H9 (cell line): ENCODE measurements around the gene PAPOLA. TPM values are rescaled to one million over a fixed set of nuclear protein-coding genes. Genes with fewer than 3 reads are reported as not detected.

Experiments
- DNase-seq: peaks from one replicate; pipeline ENCODE4 v3.0.0-alpha.2; 2017
- H2AFZ ChIP-seq: one replicate; pipeline ENCODE4 v1.6.1; 2013; ENCODE audit warnings: mild to moderate bottlenecking, low read length, control low read depth, moderate library complexity
- H2AK5ac ChIP-seq: 2 replicates; pipeline ENCODE4 v1.6.1; 2013; ENCODE audit warnings: low read length, control low read depth, mixed read lengths; ENCODE audit not compliant: insufficient read length
- H2BK120ac ChIP-seq: one replicate; pipeline ENCODE4 v1.6.1; 2013; ENCODE audit warnings: low read depth, mild to moderate bottlenecking, low read length, control low read depth, inconsistent platforms; ENCODE audit not compliant: poor library complexity, severe bottlenecking
- H2BK12ac ChIP-seq: 2 replicates; pipeline ENCODE4 v1.6.1; 2013; ENCODE audit warnings: low read length, control low read depth, mixed read lengths, low read depth; ENCODE audit not compliant: insufficient read length
- H2BK15ac ChIP-seq: 2 replicates; pipeline ENCODE4 v1.6.1; 2013; ENCODE audit warnings: low read depth, low read length, control low read depth
- H2BK20ac ChIP-seq: one replicate; pipeline ENCODE4 v1.6.1; 2013; ENCODE audit warnings: low read depth, mild to moderate bottlenecking, low read length, control low read depth, inconsistent platforms; ENCODE audit not compliant: poor library complexity, severe bottlenecking
- H2BK5ac ChIP-seq: 2 replicates; pipeline ENCODE4 v1.6.1; 2013; ENCODE audit warnings: low read length, control low read depth, mixed read lengths; ENCODE audit not compliant: insufficient read length
- H3K14ac ChIP-seq: 2 replicates; pipeline ENCODE4 v1.6.1; 2013; ENCODE audit warnings: low read length, control low read depth; ENCODE audit not compliant: insufficient read depth
- H3K18ac ChIP-seq: 2 replicates; pipeline ENCODE4 v1.6.1; 2013; ENCODE audit warnings: low read depth, mild to moderate bottlenecking, mixed read lengths, low read length, control low read depth; ENCODE audit not compliant: insufficient read length
- H3K23ac ChIP-seq: 2 replicates; pipeline ENCODE4 v1.6.1; 2013; ENCODE audit warnings: low read length, control low read depth, mixed read lengths, low read depth; ENCODE audit not compliant: insufficient read length
- H3K23me2 ChIP-seq: 2 replicates; pipeline ENCODE4 v1.6.1; 2013; ENCODE audit warnings: low read depth, mild to moderate bottlenecking, mixed read lengths, low read length, control low read depth; ENCODE audit not compliant: insufficient read length, poor library complexity, severe bottlenecking
- H3K27ac ChIP-seq: 2 replicates; pipeline ENCODE4 v1.5.1; 2013; ENCODE audit warnings: low read length, control low read depth, mixed read lengths, low read depth; ENCODE audit not compliant: insufficient read length
- H3K27me3 ChIP-seq: 2 replicates; pipeline ENCODE4 v1.6.1; 2013; ENCODE audit warnings: low read length, control low read depth, inconsistent platforms; ENCODE audit not compliant: insufficient read depth
- H3K4ac ChIP-seq: 2 replicates; pipeline ENCODE4 v1.6.1; 2013; ENCODE audit warnings: low read depth, mild to moderate bottlenecking, control low read depth, inconsistent platforms, low read length, moderate library complexity
- H3K4me1 ChIP-seq: 2 replicates; pipeline ENCODE4 v1.6.1; 2013; ENCODE audit warnings: low read length, control low read depth, inconsistent platforms; ENCODE audit not compliant: insufficient read depth
- H3K4me2 ChIP-seq: 2 replicates; pipeline ENCODE4 v1.6.1; 2013; ENCODE audit warnings: low read length, control low read depth, mixed read lengths; ENCODE audit not compliant: insufficient read length, insufficient read depth
- H3K56ac ChIP-seq: 2 replicates; pipeline ENCODE4 v1.6.1; 2013; ENCODE audit warnings: low read depth, mild to moderate bottlenecking, mixed read lengths, low read length, control low read depth; ENCODE audit not compliant: insufficient read length
- H3K79me1 ChIP-seq: 2 replicates; pipeline ENCODE4 v1.6.1; 2013; ENCODE audit warnings: low read depth, mild to moderate bottlenecking, moderate library complexity, low read length, control low read depth, inconsistent platforms; ENCODE audit not compliant: insufficient read depth, poor library complexity, severe bottlenecking
- H3K79me2 ChIP-seq: 2 replicates; pipeline ENCODE4 v1.6.1; 2013; ENCODE audit warnings: low read length, control low read depth, inconsistent platforms; ENCODE audit not compliant: insufficient read depth
- H3K9ac ChIP-seq: 2 replicates; pipeline ENCODE4 v1.6.1; 2013; ENCODE audit warnings: low read length, control low read depth, mixed read lengths; ENCODE audit not compliant: insufficient read length; ENCODE audit errors: extremely low read depth
- H3K9me3 ChIP-seq: one replicate; pipeline ENCODE4 v1.6.1; 2013; ENCODE audit warnings: low read depth, low read length, inconsistent platforms; ENCODE audit not compliant: control insufficient read depth
- H3T11ph ChIP-seq: one replicate; pipeline ENCODE4 v1.6.1; 2013; ENCODE audit warnings: mild to moderate bottlenecking, low read length, control low read depth, inconsistent platforms
- H4K20me1 ChIP-seq: one replicate; pipeline ENCODE4 v1.6.1; 2013; ENCODE audit not compliant: control insufficient read depth, insufficient read length, insufficient read depth
- H4K5ac ChIP-seq: 2 replicates; pipeline ENCODE4 v1.6.1; 2013; ENCODE audit warnings: low read depth, mild to moderate bottlenecking, mixed read lengths, low read length, control low read depth; ENCODE audit not compliant: insufficient read length
- H4K8ac ChIP-seq: replicated peaks from 2 replicates; pipeline ENCODE4 v1.6.1; 2013; ENCODE audit warnings: low read length, control low read depth, mixed read lengths, low read depth; ENCODE audit not compliant: insufficient read length
- H4K91ac ChIP-seq: 2 replicates; pipeline ENCODE4 v1.6.1; 2013; ENCODE audit warnings: low read depth, mild to moderate bottlenecking, moderate library complexity, mixed read lengths, low read length, control low read depth; ENCODE audit not compliant: insufficient read length
- H3K27ac Mint-ChIP-seq, 3 experiments: 2 replicates in 2 of 3; 3 replicates in 1 of 3; pipeline ENCODE4 v1.8.0; 2020 to 2021; ENCODE audit warnings: mixed read lengths in 3 of 3, mild to moderate bottlenecking in 1 of 3, moderate library complexity in 1 of 3
- H3K27me3 Mint-ChIP-seq: 2 replicates; pipeline ENCODE4 v1.8.0; 2021; ENCODE audit warnings: low read depth, mild to moderate bottlenecking, moderate library complexity, mixed read lengths
- H3K36me3 Mint-ChIP-seq, 3 experiments: 2 replicates in 2 of 3; 3 replicates in 1 of 3; pipeline ENCODE4 v1.8.0; 2020 to 2021; ENCODE audit warnings: low read depth in 3 of 3, mixed read lengths in 3 of 3; ENCODE audit not compliant: insufficient read depth in 1 of 3
- H3K4me1 Mint-ChIP-seq, 2 experiments: 2 replicates each; pipeline ENCODE4 v1.8.0; 2020; ENCODE audit warnings: mixed read lengths in 2 of 2
- H3K4me3 Mint-ChIP-seq, 2 experiments: 2 replicates in 1 of 2; 3 replicates in 1 of 2; pipeline ENCODE4 v1.8.0; 2020 to 2021; ENCODE audit warnings: mild to moderate bottlenecking in 2 of 2, mixed read lengths in 2 of 2, moderate library complexity in 1 of 2
- H3K9me3 Mint-ChIP-seq, 2 experiments: 2 replicates in 1 of 2; 3 replicates in 1 of 2; pipeline ENCODE4 v1.8.0; 2020; ENCODE audit warnings: mild to moderate bottlenecking in 2 of 2, mixed read lengths in 2 of 2, moderate library complexity in 1 of 2
- CTCF ChIP-seq: fragments of 200-600 bp; sonication (generic); conservative IDR thresholded peaks from 3 replicates; pipeline ENCODE4 v1.8.0; 2021; ENCODE audit warnings: antibody characterized with exemption, mild to moderate bottlenecking
- WGBS: extraction: QIAGEN DNeasy Blood & Tissue Kit; methylation state at CpG from one replicate; pipeline ENCODE4 v1.1.7; 2013; ENCODE audit warnings: missing lambda C conversion rate, low lambda C conversion rate, mixed read lengths; ENCODE audit not compliant: insufficient read length; ENCODE audit errors: extremely low coverage; 5-methylcytosine and 5-hydroxymethylcytosine counted together
- total RNA-seq: library from RNA; stranded (reverse); gene quantifications from 2 replicates; pipeline ENCODE4 v1.2.1, GENCODE V29; 2021

Gene PAPOLA
- total RNA-seq, 1 experiment from 2014 or later: 188 TPM

- Mint-ChIP-seq H3K9me3 (no peaks in the 10 kb centered on the region), H3K27ac (peak overlapping the region in 1 of 3 experiments; percentile 59; a peak in 2 of 7 replicates), H3K4me1 (peaks cover 12 to 21% of the 10 kb centered on the region in 2 experiments), H3K4me3 (no peak overlapping the region), H3K27me3 (peaks cover 23% of the 10 kb centered on the region), H3K36me3 (no peaks in the 10 kb centered on the region)
- H2BK12ac ChIP-seq: no peak overlapping the region
- H3K23me2 ChIP-seq: peaks cover 4% of the 10 kb centered on the region
- H2AFZ ChIP-seq: no peak overlapping the region
- no peak overlapping the region for H2BK5ac ChIP-seq
- DNase-seq: peak; percentile 15
- H3T11ph ChIP-seq: no peak overlapping the region
- no peak overlapping the region for H2BK20ac ChIP-seq
- no peak overlapping the region for H2BK120ac ChIP-seq
- no peak overlapping the region for H3K23ac ChIP-seq
- H4K91ac ChIP-seq: no peak overlapping the region
- no peak overlapping the region for H3K18ac ChIP-seq
- no peak overlapping the region for H3K9ac ChIP-seq
- H3K4ac ChIP-seq: no peak overlapping the region
- no peaks in the 10 kb centered on the region for H4K20me1 ChIP-seq
- H2AK5ac ChIP-seq: no peak overlapping the region
- H3K56ac ChIP-seq: no peak overlapping the region
- H4K8ac ChIP-seq: no peak overlapping the region
- H3K79me2 ChIP-seq: no peaks in the 10 kb centered on the region
- TF ChIP-seq CTCF: no peak
- no peak overlapping the region for H2BK15ac ChIP-seq
- no peak overlapping the region for H3K4me2 ChIP-seq
- no peaks in the 10 kb centered on the region for H3K79me1 ChIP-seq
- H3K9me3 ChIP-seq: no peaks in the 10 kb centered on the region
- H3K4me1 ChIP-seq: no peaks in the 10 kb centered on the region
- H3K14ac ChIP-seq: no peak overlapping the region
- H3K27me3 ChIP-seq: no peaks in the 10 kb centered on the region
- H3K27ac ChIP-seq: no peak overlapping the region
- H4K5ac ChIP-seq: no peak overlapping the region
- no CpG with 5 or more reads among the region's 6 CpGs for WGBS
These were observed 85.7 kb downstream of the PAPOLA start for GRCh38 chr14:96587823-96588385.
